GM19239 (cell line): ENCODE measurements around the gene CLPTM1.

ENCODE experiments used
- DNase-seq: peaks from one replicate; pipeline ENCODE4 v3.0.0; 2011; ENCODE audit warnings: low spot score; ENCODE audit not compliant: insufficient read length
- FAIRE-seq: peaks from 2 replicates; lab custom pipeline; 2011; peaks lifted over from hg19 to GRCh38; lab: Jason Lieb, UNC

The CLPTM1 gene

GRCh38 chr19:44931541-44931940, 23.6 kb upstream of the CLPTM1 start:
- no peak for FAIRE-seq

GRCh38 chr19:44939668-44940067, 15.5 kb upstream of the CLPTM1 start:
- no peak for FAIRE-seq
- DNase-seq: no peak

More at GRCh38 chr19:44931541-44931940, 23.6 kb upstream of the CLPTM1 start:
- no peak for DNase-seq

GRCh38 chr19:44942067-44942571, 13.1 kb upstream of the CLPTM1 start, which contains the start of gene APOC4:
TSS of gene APOC4 (plus strand) at chr19:44942237. CDS start at chr19:44942278, 41 bp downstream.
- FAIRE-seq (no peak), DNase-seq (no peak)

GRCh38 chr19:44943801-44944249, 11.4 kb upstream of the CLPTM1 start:
- FAIRE-seq: peak; percentile 79
- DNase-seq: peak; percentile 67

- no peak for FAIRE-seq
- no peak for DNase-seq
Observed at GRCh38 chr19:44947041-44947581, 8.1 kb upstream of the CLPTM1 start.

GRCh38 chr19:44948237-44948636, 6.9 kb upstream of the CLPTM1 start:
- DNase-seq (no peak), FAIRE-seq (no peak)

- no peak for FAIRE-seq
- no peak for DNase-seq
Observed at GRCh38 chr19:44948763-44949374, 6.3 kb upstream of the CLPTM1 start.

- DNase-seq: no peak
Observed at GRCh38 chr19:44949550-44949949, 5.6 kb upstream of the CLPTM1 start.

GRCh38 chr19:44951179-44952159, 3.7 kb upstream of the CLPTM1 start:
- FAIRE-seq: peak; percentile 76
- peak; percentile 59 for DNase-seq

More at GRCh38 chr19:44949550-44949949, 5.6 kb upstream of the CLPTM1 start:
- FAIRE-seq: no peak

- DNase-seq (no peak), FAIRE-seq (no peak)
Observed at GRCh38 chr19:44954278-44954648, 917 bp upstream of the CLPTM1 start.

GRCh38 chr19:44955505-44956439, 592 bp downstream of the CLPTM1 start:
- no peak for FAIRE-seq
- DNase-seq: no peak

GRCh38 chr19:44957526-44957925, 2.3 kb downstream of the CLPTM1 start:
- DNase-seq (no peak), FAIRE-seq (no peak)

- no peak for DNase-seq
- FAIRE-seq: no peak
Observed at GRCh38 chr19:44958090-44958489, 2.9 kb downstream of the CLPTM1 start.

GRCh38 chr19:44959691-44960090, 4.5 kb downstream of the CLPTM1 start:
- DNase-seq: no peak
- FAIRE-seq: no peak

- FAIRE-seq (no peak), DNase-seq (peak; percentile 28)
Observed at GRCh38 chr19:44960906-44961728, 5.9 kb downstream of the CLPTM1 start.

- FAIRE-seq (no peak), DNase-seq (no peak)
Observed at GRCh38 chr19:44961821-44962220, 6.6 kb downstream of the CLPTM1 start.

- DNase-seq: no peak
- FAIRE-seq: no peak
Observed at GRCh38 chr19:44968118-44968517, 12.9 kb downstream of the CLPTM1 start.

- DNase-seq: no peak
- FAIRE-seq: no peak
Observed at GRCh38 chr19:44968670-44969069, 13.5 kb downstream of the CLPTM1 start.

- DNase-seq (no peak), FAIRE-seq (no peak)
Observed at GRCh38 chr19:44969437-44969836, 14.3 kb downstream of the CLPTM1 start.
